ENCODE results near the gene TLR9.

DNA sequence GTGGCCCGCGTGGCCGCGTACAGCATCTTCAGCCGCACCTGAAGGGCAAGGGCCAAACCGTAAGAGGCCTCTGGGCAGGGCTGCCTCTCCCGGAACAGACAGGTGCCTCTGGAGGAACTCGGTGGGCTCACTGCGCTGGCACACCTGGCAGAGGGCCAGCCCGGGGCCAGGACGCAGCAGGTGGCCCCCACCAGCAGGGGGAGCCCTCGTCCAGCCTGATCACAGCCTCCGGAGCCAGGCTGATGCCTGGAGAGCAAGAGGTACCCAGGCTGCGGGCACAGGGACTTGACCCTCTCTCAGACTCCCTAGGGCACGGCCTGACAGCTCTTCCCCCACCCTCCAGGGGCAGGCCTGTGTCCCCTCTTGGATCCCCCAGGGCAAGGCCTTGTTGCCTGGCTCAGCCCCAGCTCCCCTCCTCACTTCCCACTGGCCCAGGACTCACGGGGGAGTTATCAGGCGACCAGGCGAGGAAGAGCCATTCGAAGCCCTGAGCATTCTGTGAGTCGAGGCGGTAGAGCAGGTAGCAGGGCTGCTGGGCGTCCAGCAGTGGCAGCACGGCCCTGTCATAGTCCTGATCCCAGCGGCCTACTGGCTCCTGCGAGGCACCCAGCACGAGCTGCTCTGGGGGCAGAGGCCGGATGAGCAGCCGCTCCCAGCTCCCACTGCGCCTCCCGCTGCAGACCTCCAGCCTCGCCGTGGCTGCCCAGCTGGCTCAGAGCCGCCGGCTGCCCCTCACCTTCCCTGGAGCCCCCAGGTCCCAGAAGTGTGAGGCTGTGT, 6.2 kb upstream of the TLR9 start:
- peak; percentile 92 for TF ChIP-seq CTCF (IDR thresholded peaks at IDR 0.05; ENCODE audit: borderline replicate concordance, extremely low read depth, low read length, poor library complexity, severe bottlenecking)
- TF ChIP-seq EZH2 (IDR thresholded peaks at IDR 0.05; ENCODE audit: borderline replicate concordance, low read depth, low read length, severe bottlenecking): no peak

Measured in DND-41 (cell line).